ENCODE results near the gene CYP24A1. TPM values are rescaled to one million over a fixed set of nuclear protein-coding genes. Genes with fewer than 3 reads are reported as not detected.

The CYP24A1 gene
- polyA plus RNA-seq, 4 donors = 0.15 to 4.0 (median 1.7) TPM

Other genes starting within 250 kb of the CYP24A1 start
- 1 to 10 TPM in 3 of 4 donors, under 1 TPM in 1; 0.66 to 6.2 (median 4.4) TPM for gene BCAS1, start 103.4 kb downstream of the CYP24A1 start, polyA plus RNA-seq (ENCODE audit: insufficient read length in 4 of 4)
- gene PFDN4, start 34.1 kb upstream of the CYP24A1 start, polyA plus RNA-seq (ENCODE audit: insufficient read length in 4 of 4) = 10 to 100 TPM; 46.9 to 64.9 (median 63.4) TPM

All from left renal pelvis (tissue), 4 donors.